Ishikawa (cell line): ENCODE measurements around the gene NUDT13.

Experiments
- CEBPB ChIP-seq: IDR thresholded peaks from 2 replicates; pipeline ENCODE4 v1.6.1; 2012
- CREB1 ChIP-seq: IDR thresholded peaks from 2 replicates; pipeline ENCODE4 v1.6.1; 2012; ENCODE audit warnings: low read depth
- EGR1 ChIP-seq: IDR thresholded peaks from 2 replicates; pipeline ENCODE4 v1.6.1; 2012
- EP300 ChIP-seq: IDR thresholded peaks from 2 replicates; pipeline ENCODE4 v1.6.1; 2012; ENCODE audit warnings: borderline replicate concordance
- FOXM1 ChIP-seq: IDR thresholded peaks from 2 replicates; pipeline ENCODE4 v1.6.1; 2012; ENCODE audit warnings: low read depth, borderline replicate concordance
- NFIC ChIP-seq: IDR thresholded peaks from 2 replicates; pipeline ENCODE4 v1.6.1; 2012
- RAD21 ChIP-seq: IDR thresholded peaks from 2 replicates; pipeline ENCODE4 v1.6.1; 2012; ENCODE audit warnings: low read depth
- REST ChIP-seq: IDR thresholded peaks from 2 replicates; pipeline ENCODE4 v1.6.1; 2012; ENCODE audit warnings: low read depth, mild to moderate bottlenecking
- TAF1 ChIP-seq: IDR thresholded peaks from 2 replicates; pipeline ENCODE4 v1.6.1; 2012; ENCODE audit warnings: low read depth, mild to moderate bottlenecking
- TCF12 ChIP-seq: IDR thresholded peaks from 2 replicates; pipeline ENCODE4 v1.6.1; 2012; ENCODE audit warnings: low read depth
- TEAD4 ChIP-seq: IDR thresholded peaks from 2 replicates; pipeline ENCODE4 v1.6.1; 2012
- USF1 ChIP-seq: IDR thresholded peaks from 2 replicates; pipeline ENCODE4 v1.6.1; 2012
- YY1 ChIP-seq: IDR thresholded peaks from 2 replicates; pipeline ENCODE4 v1.6.1; 2012; ENCODE audit warnings: low read depth
- ZBTB7A ChIP-seq: IDR thresholded peaks from 2 replicates; pipeline ENCODE4 v1.6.1; 2012; ENCODE audit warnings: low read depth
- TF ChIP-seq, protein P1 (sequence below): IDR thresholded peaks from 2 replicates; pipeline ENCODE4 v1.6.1; 2012

The NUDT13 gene

GRCh38 chr10:73167458-73167782 is 57.2 kb downstream of the NUDT13 start:
- TF ChIP-seq EP300 (no peak), TEAD4 (no peak), USF1 (no peak), CEBPB (no peak), FOXM1 (no peak), ZBTB7A (no peak), RAD21 (no peak), EGR1 (no peak), CREB1 (no peak), TCF12 (no peak), YY1 (no peak)
- TF ChIP-seq, protein P1, sequence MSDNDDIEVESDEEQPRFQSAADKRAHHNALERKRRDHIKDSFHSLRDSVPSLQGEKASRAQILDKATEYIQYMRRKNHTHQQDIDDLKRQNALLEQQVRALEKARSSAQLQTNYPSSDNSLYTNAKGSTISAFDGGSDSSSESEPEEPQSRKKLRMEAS: no peak

DNA sequence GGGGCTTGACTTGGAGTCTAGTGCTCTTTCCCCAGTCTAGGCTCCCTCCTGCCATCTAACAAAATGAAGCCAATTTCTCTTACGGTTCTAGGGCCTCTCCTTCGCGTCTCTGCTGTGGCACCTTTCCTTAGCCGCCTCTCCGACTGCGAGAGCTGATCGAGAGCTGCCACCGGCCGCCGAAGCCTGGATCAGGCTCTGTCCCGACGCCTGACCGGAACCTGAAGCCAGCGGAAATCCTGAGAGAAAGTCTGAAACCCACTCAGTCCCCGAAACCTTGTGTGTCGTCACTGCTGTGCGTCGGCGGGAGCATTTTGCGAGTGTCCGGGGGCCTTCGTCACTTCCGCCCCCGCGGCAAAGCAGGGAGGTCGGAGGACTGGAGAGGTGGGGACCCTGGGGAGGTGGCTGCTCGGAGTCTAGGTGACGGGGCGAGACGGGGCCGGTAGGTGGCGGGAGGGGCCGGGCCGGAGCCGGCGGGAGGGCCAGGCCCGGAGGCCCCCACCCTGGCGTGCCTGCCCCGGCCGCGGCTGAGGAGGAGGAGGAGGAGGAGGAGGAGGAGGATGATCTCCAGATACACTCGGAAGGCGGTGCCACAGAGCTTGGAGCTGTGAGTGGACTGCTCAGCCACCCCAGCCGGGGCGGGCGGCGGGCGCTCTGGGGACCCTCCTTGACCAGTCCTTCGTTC is 57.7 kb downstream of the NUDT13 start, which contains the start of the genes ECD and FAM149B1:
Gene ECD, minus strand, starts transcription at position 226 of the 682 bp plus-strand sequence. CDS start 4,071 bp downstream, outside the sequence.
Gene FAM149B1, plus strand, starts transcription at position 337 of the 682 bp plus-strand sequence. Its CDS starts 221 bp downstream, at position 558.
- TF ChIP-seq NFIC: peak; percentile 34; the same call in 1 of the 2 replicates
- no peak for TF ChIP-seq USF1
- peak; percentile 86 for TF ChIP-seq TAF1
- TF ChIP-seq TCF12: peak; percentile 65; the same call in 1 of the 2 replicates
- 0 out of 2 replicates have a peak, but pooled peaks have one; percentile 16 for TF ChIP-seq CEBPB
- peak; percentile 65; the same call in 1 of the 2 replicates for TF ChIP-seq EGR1
- peak; percentile 63; the same call in 1 of the 2 replicates for TF ChIP-seq ZBTB7A
- peak; percentile 100 for TF ChIP-seq CREB1
- TF ChIP-seq EP300: no peak
- TF ChIP-seq FOXM1: no peak
- TF ChIP-seq, protein P1: peak; percentile 29
- TF ChIP-seq RAD21: no peak
- no peak for TF ChIP-seq TEAD4
- TF ChIP-seq REST: no peak
- TF ChIP-seq YY1: 0 out of 2 replicates have a peak, but pooled peaks have one; percentile 52

DNA sequence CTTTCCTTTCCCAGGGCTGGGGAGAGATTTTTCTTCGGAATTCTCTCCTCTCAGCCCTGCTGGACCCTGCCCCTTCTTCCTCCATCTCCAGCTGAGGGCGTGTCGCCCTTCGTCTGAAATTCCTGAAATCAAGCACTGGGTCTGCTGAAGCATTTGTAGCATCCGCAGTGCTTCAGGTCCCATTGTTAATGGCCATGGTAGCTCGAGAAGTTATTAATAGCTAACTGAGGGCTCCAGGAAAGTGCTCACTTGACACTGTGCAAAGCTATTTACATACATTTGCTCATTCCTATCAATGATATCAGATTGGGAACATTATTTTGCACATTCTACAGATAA is 58.2 kb downstream of the NUDT13 start:
- TF ChIP-seq YY1 (no peak), REST (no peak), ZBTB7A (no peak), USF1 (no peak), FOXM1 (no peak), NFIC (no peak), CEBPB (no peak), TCF12 (no peak), TEAD4 (no peak), EGR1 (no peak), EP300 (no peak), RAD21 (no peak), CREB1 (no peak)
- TF ChIP-seq, protein P1: no peak

DNA sequence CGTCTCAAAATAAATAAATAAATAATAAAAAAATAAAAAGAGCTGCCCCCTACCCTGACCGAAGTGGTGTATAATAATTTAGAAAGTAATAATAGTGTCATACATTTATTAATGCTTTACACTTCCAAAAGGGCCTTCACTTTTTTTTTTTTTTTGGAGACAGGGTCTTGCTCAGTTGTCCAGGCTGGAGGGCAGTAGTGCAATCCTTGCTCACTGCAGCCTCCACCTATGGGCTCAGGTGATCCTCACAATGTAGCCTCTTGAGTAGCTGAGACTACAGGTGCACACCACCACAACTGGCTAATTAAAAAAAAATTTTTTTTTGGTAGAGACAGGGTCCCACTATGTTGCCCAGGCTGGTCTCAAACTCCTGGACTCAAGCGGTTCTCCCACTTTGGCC is 59.1 kb downstream of the NUDT13 start:
- no peak for TF ChIP-seq ZBTB7A
- no peak for TF ChIP-seq TCF12
- no peak for TF ChIP-seq REST
- TF ChIP-seq TAF1: no peak
- no peak for TF ChIP-seq EP300
- TF ChIP-seq CEBPB: no peak
- TF ChIP-seq YY1: no peak
- no peak for TF ChIP-seq NFIC
- no peak for TF ChIP-seq CREB1
- no peak for TF ChIP-seq USF1
- no peak for TF ChIP-seq FOXM1
- TF ChIP-seq, protein P1: no peak
- TF ChIP-seq EGR1: no peak
- no peak for TF ChIP-seq TEAD4
- no peak for TF ChIP-seq RAD21
